K562 (cell line): ENCODE results near the gene SH3GL3.

Source experiments
- CHD2 ChIP-seq: IDR thresholded peaks from 2 replicates; pipeline ENCODE4 v1.6.1; 2011; ENCODE audit warnings: low read depth, low read length
- CTCF ChIP-seq, 3 experiments: IDR thresholded peaks in 2 of 3; conservative IDR thresholded peaks in 1 of 3; 2 replicates each; pipeline ENCODE4 v1.5.1; 2011 to 2012; ENCODE audit warnings: low read length in 3 of 3, mild to moderate bottlenecking in 3 of 3, control low read depth in 2 of 3, improper control_type of control experiment in 1 of 3, inconsistent platforms in 1 of 3, low read depth in 1 of 3, mixed read lengths in 1 of 3, moderate library complexity in 1 of 3; ENCODE audit not compliant: insufficient read depth in 2 of 3
- MAX ChIP-seq: sonication (generic); formaldehyde crosslinking; IDR thresholded peaks from 2 replicates; pipeline ENCODE4 v1.9.0; 2022; ENCODE audit warnings: mild to moderate bottlenecking, missing genetic modification reagents
- SMAD1 ChIP-seq: fragments of 150-350 bp; IDR thresholded peaks from 2 replicates; pipeline ENCODE4 v1.6.1; 2014; ENCODE audit warnings: low read length, low read depth; ENCODE audit not compliant: partially characterized antibody
- TFAP4 ChIP-seq: sonication (generic); formaldehyde crosslinking; IDR thresholded peaks from 2 replicates; pipeline ENCODE4 v1.8.0; 2022; ENCODE audit warnings: missing genetic modification reagents, mild to moderate bottlenecking, moderate library complexity, borderline replicate concordance
- ZBTB33 ChIP-seq: sonication (generic); formaldehyde crosslinking; IDR thresholded peaks from 2 replicates; pipeline ENCODE4 v1.8.1; 2023; ENCODE audit warnings: mild to moderate bottlenecking, missing genetic modification reagents

GRCh38 chr15:83604549-83604948, 157.4 kb downstream of the SH3GL3 start:
- TF ChIP-seq TFAP4 (CRISPR knock-in tag), result no peak
- no peak for TF ChIP-seq MAX
- TF ChIP-seq ZBTB33 (CRISPR knock-in tag), result no peak
- TF ChIP-seq CHD2, result no peak
- no peak for TF ChIP-seq SMAD1
- TF ChIP-seq CTCF (IDR thresholded peaks at IDR 0.05 in 2 of 3, conservative IDR thresholded peaks at IDR 0.05 in 1 of 3; ENCODE audit: insufficient read depth in 2 of 3, low read depth in 1 of 3, low read length in 3 of 3), result no peak
